Transverse colon (tissue), 4 donors: ENCODE data around the gene TREH.

Experiments used
- CTCF ChIP-seq, 5 experiments: fragments of 200-600 bp in 3 of 5; fragments of 450-650 bp in 2 of 5; sonication (generic) in 3 of 5; IDR thresholded peaks; 1 replicate in 2 of 5; 2 replicates in 3 of 5; pipeline ENCODE4 v1.5.1; 2016 to 2017; ENCODE audit warnings: antibody characterized with exemption in 5 of 5, inconsistent platforms in 3 of 5, mild to moderate bottlenecking in 2 of 5, moderate library complexity in 1 of 5
- POLR2AphosphoS5 ChIP-seq, 3 donors: sonication (generic); formaldehyde crosslinking; IDR thresholded peaks; one replicate each; pipeline ENCODE4 v1.6.1; 2016; ENCODE audit warnings: antibody characterized with exemption in 3 of 3

GRCh38 chr11:118636569-118637290, 42.7 kb downstream of the TREH start:
- no peak for TF ChIP-seq CTCF (IDR thresholded peaks at IDR 0.05)
- TF ChIP-seq POLR2AphosphoS5 (IDR thresholded peaks at IDR 0.05) = no peak
